ENCODE results near the gene AP5B1. TPM values are rescaled to one million over a fixed set of nuclear protein-coding genes. Genes with fewer than 3 reads are reported as not detected.

AP5B1 gene
- 10 to 100 TPM; 19.1 to 19.7 TPM for total RNA-seq

GRCh38 chr11:65780770-65781151, at the start of gene AP5B1:
Gene AP5B1, minus strand, starts transcription at chr11:65780976. Its CDS starts 385 bp downstream, at chr11:65780591.
- ChIA-PET POLR2A (interaction anchor here (0.6 to 2.0 kb wide), 2 partner anchors 36 to 478 kb away, joined by 3 to 9 read pairs; no protein-coding TSS in a partner anchor), CTCF (interaction anchor here (0.8 to 7.3 kb wide), 22 partner anchors 10 to 208 kb away, joined by 3 to 89 read pairs (median 6); partner anchors contain the start of genes KAT5, MUS81, RNASEH2C and SNX32)

GRCh38 chr11:65829459-65829858, 48.7 kb upstream of the AP5B1 start:
- CTCF ChIA-PET: interaction anchor here (0.7 to 0.8 kb wide), 2 partner anchors 11 to 55 kb away, joined by 3 to 5 read pairs; no protein-coding TSS in a partner anchor
- POLR2A ChIA-PET: no interaction called here

GRCh38 chr11:65826984-65827735, 46.4 kb upstream of the AP5B1 start:
- CTCF ChIA-PET: interaction anchor here (0.9 to 2.4 kb wide), 7 partner anchors 8 to 161 kb away, joined by 3 to 17 read pairs (median 4); partner anchors contain the start of gene KAT5

GRCh38 chr11:65822776-65823528, 42.2 kb upstream of the AP5B1 start:
- CTCF ChIA-PET: interaction anchor here (0.8 to 3.6 kb wide), 4 partner anchors 10 to 46 kb away, joined by 3 to 24 read pairs (median 4); partner anchors contain the start of gene AP5B1
- POLR2A ChIA-PET: no interaction called here

More at GRCh38 chr11:65826984-65827735, 46.4 kb upstream of the AP5B1 start:
- POLR2A ChIA-PET: interaction anchor here (0.6 kb wide), 1 partner anchor 35 kb away, joined by 3 read pairs; no protein-coding TSS in a partner anchor

GRCh38 chr11:65821107-65821506, 40.3 kb upstream of the AP5B1 start:
- POLR2A ChIA-PET: no interaction called here
- CTCF ChIA-PET: interaction anchor here (0.6 to 3.6 kb wide), 3 partner anchors 18 to 41 kb away, joined by 4 to 24 read pairs (median 5); partner anchors contain the start of gene AP5B1

- ChIA-PET POLR2A (interaction anchor here (0.7 to 1.0 kb wide), 2 partner anchors 106 to 859 kb away, joined by 3 read pairs; partner anchors contain the start of gene KAT5), CTCF (interaction anchor here (0.5 to 4.9 kb wide), 32 partner anchors 10 to 191 kb away, joined by 3 to 89 read pairs (median 4); partner anchors contain the start of genes AP5B1, FOSL1, KAT5 and RNASEH2C)
These were observed 37.3 kb upstream of the AP5B1 start for GRCh38 chr11:65817835-65818680.

- ChIA-PET CTCF (interaction anchor here (0.5 to 4.9 kb wide), 18 partner anchors 15 to 184 kb away, joined by 3 to 89 read pairs (median 4); partner anchors contain the start of genes AP5B1, KAT5 and SNX32), POLR2A (interaction anchor here (0.7 to 2.2 kb wide), 4 partner anchors 37 to 860 kb away, joined by 3 to 9 read pairs (median 3); partner anchors contain the start of genes AP5B1 and KAT5)
These were observed 36.6 kb upstream of the AP5B1 start for GRCh38 chr11:65817312-65817834.

GRCh38 chr11:65816696-65817095, 35.9 kb upstream of the AP5B1 start:
- ChIA-PET CTCF (interaction anchor here (1.1 to 4.9 kb wide), 8 partner anchors 16 to 105 kb away, joined by 3 to 89 read pairs (median 8); partner anchors contain the start of genes AP5B1, KAT5 and SNX32), POLR2A (interaction anchor here (0.6 to 2.2 kb wide), 3 partner anchors 14 to 105 kb away, joined by 3 to 9 read pairs (median 3); partner anchors contain the start of genes AP5B1 and KAT5)

GRCh38 chr11:65814986-65815565, 34.3 kb upstream of the AP5B1 start:
- POLR2A ChIA-PET: interaction anchor here (2.2 kb wide), 1 partner anchor 35 kb away, joined by 9 read pairs; the partner anchor contains the start of gene AP5B1
- CTCF ChIA-PET: interaction anchor here (1.2 to 3.3 kb wide), 4 partner anchors 13 to 103 kb away, joined by 3 to 17 read pairs (median 10); partner anchors contain the start of gene KAT5

- ChIA-PET POLR2A (interaction anchor here (1.1 kb wide), 1 partner anchor 37 kb away, joined by 3 read pairs; no protein-coding TSS in a partner anchor), CTCF (interaction anchor here (1.2 to 3.3 kb wide), 3 partner anchors 12 to 44 kb away, joined by 3 to 12 read pairs (median 7); no protein-coding TSS in a partner anchor)
These were observed 33.6 kb upstream of the AP5B1 start for GRCh38 chr11:65814131-65814985.

- CTCF ChIA-PET: interaction anchor here (1.2 to 1.7 kb wide), 2 partner anchors 9 to 15 kb away, joined by 3 to 4 read pairs; no protein-coding TSS in a partner anchor
- POLR2A ChIA-PET: interaction anchor here (0.5 kb wide), 1 partner anchor 35 kb away, joined by 4 read pairs; no protein-coding TSS in a partner anchor
These were observed 31.1 kb upstream of the AP5B1 start for GRCh38 chr11:65811764-65812475.

- ChIA-PET CTCF (interaction anchor here (0.7 to 1.3 kb wide), 3 partner anchors 32 to 248 kb away, joined by 3 read pairs; no protein-coding TSS in a partner anchor), POLR2A (no interaction called here)
These were observed 29.5 kb upstream of the AP5B1 start for GRCh38 chr11:65810046-65810868.

GRCh38 chr11:65809496-65809895, 28.7 kb upstream of the AP5B1 start:
- POLR2A ChIA-PET: no interaction called here

GRCh38 chr11:65808744-65809341, 28.1 kb upstream of the AP5B1 start:
- ChIA-PET CTCF (interaction anchor here (0.8 kb wide), 1 partner anchor 29 kb away, joined by 3 read pairs; no protein-coding TSS in a partner anchor), POLR2A (no interaction called here)

More at GRCh38 chr11:65809496-65809895, 28.7 kb upstream of the AP5B1 start:
- CTCF ChIA-PET: interaction anchor here (0.7 to 1.3 kb wide), 4 partner anchors 30 to 249 kb away, joined by 3 read pairs; no protein-coding TSS in a partner anchor
